ENCODE results near the gene CFAP44. TPM values are rescaled to one million over a fixed set of nuclear protein-coding genes. Genes with fewer than 3 reads are reported as not detected.
"Not testable (repeated sequence)": the region's sequence is repeated elsewhere in the genome, so short reads cannot be mapped to it uniquely, and the experiment has no call there.

CFAP44 gene
- 0.34 TPM for polyA plus RNA-seq

DNA sequence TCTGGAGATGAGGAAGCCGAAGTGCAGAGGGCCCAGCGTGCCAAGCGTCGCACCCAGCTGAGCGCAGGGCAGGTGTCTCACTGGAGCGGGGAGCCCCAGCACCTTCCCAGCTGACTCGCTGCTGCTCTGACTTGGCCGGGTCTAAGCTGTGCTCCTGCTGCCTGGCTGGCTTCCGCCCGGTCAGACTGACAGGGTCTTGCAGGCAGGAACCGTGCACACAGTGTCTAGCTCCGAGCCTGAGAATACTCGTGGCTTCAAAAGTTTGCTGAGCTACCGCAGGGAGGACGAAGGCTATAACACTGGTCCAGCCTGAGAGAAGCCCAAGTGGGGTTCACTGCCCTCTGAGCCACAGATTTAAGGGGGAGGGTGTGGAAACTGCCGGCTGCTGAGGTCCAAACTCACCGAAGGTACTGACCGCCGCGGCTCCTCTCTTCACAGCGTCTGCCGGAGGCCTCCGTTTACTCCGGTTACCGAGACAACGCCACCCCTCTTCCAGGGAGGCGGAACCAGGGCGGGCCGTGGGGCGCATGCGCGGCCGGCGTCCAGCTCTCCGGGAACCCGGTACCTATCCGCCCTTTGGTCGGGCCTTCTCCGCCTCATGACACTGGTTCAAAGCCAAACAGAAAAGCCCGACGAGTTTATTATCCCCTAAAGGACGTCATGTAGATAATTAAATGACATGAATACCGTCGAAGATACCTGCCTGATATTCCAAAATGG lies at the start of gene CFAP44:
Gene CFAP44 (minus strand): TSS at position 443 of the 720 bp plus-strand sequence. CDS start 7,829 bp downstream, outside the sequence.
- no peaks in the 10 kb centered on the region for H3K9me3 Mint-ChIP-seq
- H3K27ac Mint-ChIP-seq, result peak within 1 kb of the TSS in 2 of 3 donors; percentile 11 to 57

DNA sequence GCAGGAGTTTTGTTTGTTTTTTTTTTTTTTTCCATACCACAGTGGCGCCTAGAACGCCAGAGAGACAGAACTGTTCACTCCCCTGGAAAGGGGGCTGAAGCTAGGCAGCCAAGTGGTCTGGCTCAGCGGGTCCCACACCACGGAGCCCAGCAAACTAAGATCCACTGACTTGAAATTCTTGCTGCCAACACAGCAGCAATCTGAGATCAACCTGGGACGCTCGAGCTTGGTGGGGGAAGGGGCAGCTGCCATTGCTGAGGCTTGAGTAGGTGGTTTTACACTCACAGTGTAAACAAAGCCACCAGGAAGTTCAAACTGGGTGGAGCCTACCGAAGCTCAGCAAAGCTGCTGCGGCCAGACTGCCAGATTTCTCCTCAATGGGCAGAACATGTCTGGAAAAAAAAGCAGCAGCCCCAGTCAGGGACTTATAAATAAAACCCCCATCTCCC lies 43.9 kb upstream of the CFAP44 start:
- H3K27me3 Mint-ChIP-seq, result no peaks in the 10 kb centered on the region
- peaks cover 2 to 6% (median 5%) of the 10 kb centered on the region in 3 donors for H3K4me1 Mint-ChIP-seq
- H3K36me3 Mint-ChIP-seq, result peaks cover 6% of the 10 kb centered on the region
- H3K27ac Mint-ChIP-seq, result no peak overlapping the region
- no peaks in the 10 kb centered on the region for H3K9me3 Mint-ChIP-seq
- H3K4me3 Mint-ChIP-seq, result peak overlapping the region in 1 of 4 donors; percentile 51

More for the DNA sequence above, at the start of gene CFAP44:
- Mint-ChIP-seq H3K36me3 (peaks cover 16% of the 10 kb centered on the region), H3K4me3 (peak within 1 kb of the TSS in 2 of 4 donors; percentile 45 to 60), H3K4me1 (peaks cover 0 to 4% (median 0%) of the 10 kb centered on the region in 3 donors), H3K27me3 (no peaks in the 10 kb centered on the region)

DNA sequence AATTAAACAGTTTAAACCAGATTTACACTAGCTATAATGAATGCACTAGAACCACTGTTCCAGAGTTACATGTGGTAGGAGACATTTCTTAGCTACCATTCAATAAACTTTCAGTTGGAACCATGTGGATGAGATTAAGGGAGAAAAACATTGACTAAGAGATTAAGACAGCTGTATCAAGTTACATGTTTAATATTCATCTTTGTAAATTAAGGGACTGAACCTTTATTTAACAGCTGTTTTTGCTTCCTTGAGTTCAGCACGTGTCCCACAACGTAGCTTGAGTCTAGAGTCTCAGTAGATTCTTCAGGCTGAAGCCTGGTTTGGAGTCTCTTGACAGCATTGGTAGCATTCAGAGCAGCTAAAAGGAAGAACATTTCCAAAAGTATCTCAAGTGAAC lies 27.2 kb upstream of the CFAP44 start:
- Mint-ChIP-seq H3K4me1 (peaks cover 12 to 16% (median 13%) of the 10 kb centered on the region in 3 donors), H3K4me3 (peak overlapping the region in 3 of 4 donors; percentile 61 to 76 (median 69)), H3K36me3 (peaks cover 14% of the 10 kb centered on the region), H3K9me3 (peaks cover 0 to 2% (median 0%) of the 10 kb centered on the region in 3 donors), H3K27ac (no peak overlapping the region), H3K27me3 (no peaks in the 10 kb centered on the region)

DNA sequence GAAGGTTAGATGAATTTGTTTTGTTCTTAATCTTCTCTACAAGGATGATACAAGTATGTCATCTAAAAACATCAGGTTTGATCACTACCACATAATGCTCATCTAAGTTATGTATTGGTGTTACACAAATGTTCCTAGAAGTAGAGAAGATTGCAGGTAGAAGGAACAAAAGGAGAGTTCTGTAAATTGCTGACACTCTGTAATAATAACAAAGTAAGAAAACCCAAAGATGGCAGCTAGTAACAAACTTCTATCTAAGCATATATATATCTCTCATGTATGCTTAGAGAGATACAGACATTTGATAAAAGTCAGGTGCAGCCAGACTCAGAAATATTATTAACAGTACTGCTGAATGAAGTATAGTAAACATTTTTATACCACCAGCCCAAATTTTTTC lies 20.2 kb upstream of the CFAP44 start:
- H3K4me1 Mint-ChIP-seq, result no peaks in the 10 kb centered on the region
- peaks cover 0 to 6% (median 0%) of the 10 kb centered on the region in 3 donors for H3K9me3 Mint-ChIP-seq
- H3K36me3 Mint-ChIP-seq, result peaks cover 28% of the 10 kb centered on the region
- no peaks in the 10 kb centered on the region for H3K27me3 Mint-ChIP-seq
- H3K4me3 Mint-ChIP-seq, result no peak overlapping the region
- no peak overlapping the region for H3K27ac Mint-ChIP-seq

- not testable (repeated sequence) for H3K27ac Mint-ChIP-seq, H3K4me1 Mint-ChIP-seq, H3K4me3 Mint-ChIP-seq, H3K27me3 Mint-ChIP-seq, H3K9me3 Mint-ChIP-seq
- peaks cover 25% of the 10 kb centered on the region for H3K36me3 Mint-ChIP-seq
Measured at GRCh38 chr3:113458554-113458953, 17.3 kb upstream of the CFAP44 start.

- Mint-ChIP-seq H3K27me3 (no peaks in the 10 kb centered on the region), H3K4me3 (no peak overlapping the region), H3K4me1 (no peaks in the 10 kb centered on the region), H3K9me3 (no peaks in the 10 kb centered on the region), H3K36me3 (peaks cover 17% of the 10 kb centered on the region), H3K27ac (no peak overlapping the region)
Measured at GRCh38 chr3:113455446-113455845, 14.2 kb upstream of the CFAP44 start.

DNA sequence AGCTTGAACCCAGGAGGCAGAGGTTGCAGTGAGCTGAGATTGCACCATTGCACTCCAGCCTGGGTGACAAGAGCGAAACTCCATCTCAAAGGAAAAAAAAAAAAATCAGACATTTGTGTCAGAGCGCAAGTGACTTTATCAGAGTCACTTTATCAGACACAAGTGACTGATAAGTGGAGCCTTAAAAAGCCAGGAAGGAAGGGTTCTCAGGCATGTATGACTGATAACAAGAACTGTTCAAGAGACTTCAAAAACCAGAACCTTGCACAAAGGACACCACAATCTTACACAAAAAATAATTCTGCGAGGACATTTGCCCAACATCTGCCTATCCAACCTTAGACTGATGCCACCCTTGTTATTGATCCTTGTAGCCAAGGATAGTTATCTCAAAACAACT lies 13.3 kb upstream of the CFAP44 start:
- H3K27me3 Mint-ChIP-seq, result no peaks in the 10 kb centered on the region
- peak overlapping the region in 1 of 3 donors; percentile 76 for H3K27ac Mint-ChIP-seq
- H3K9me3 Mint-ChIP-seq, result no peaks in the 10 kb centered on the region
- peaks cover 11% of the 10 kb centered on the region for H3K36me3 Mint-ChIP-seq
- H3K4me3 Mint-ChIP-seq, result no peak overlapping the region
- H3K4me1 Mint-ChIP-seq, result no peaks in the 10 kb centered on the region

GRCh38 chr3:113454057-113454456 lies 12.8 kb upstream of the CFAP44 start:
- no peak overlapping the region for H3K4me3 Mint-ChIP-seq
- H3K36me3 Mint-ChIP-seq, result peaks cover 8% of the 10 kb centered on the region
- H3K27ac Mint-ChIP-seq, result no peak overlapping the region
- no peaks in the 10 kb centered on the region for H3K4me1 Mint-ChIP-seq
- no peaks in the 10 kb centered on the region for H3K9me3 Mint-ChIP-seq
- no peaks in the 10 kb centered on the region for H3K27me3 Mint-ChIP-seq

- peaks cover 0 to 2% (median 0%) of the 10 kb centered on the region in 3 donors for H3K4me1 Mint-ChIP-seq
- peaks cover 10% of the 10 kb centered on the region for H3K36me3 Mint-ChIP-seq
- no peak overlapping the region for H3K4me3 Mint-ChIP-seq
- no peaks in the 10 kb centered on the region for H3K9me3 Mint-ChIP-seq
- no peak overlapping the region for H3K27ac Mint-ChIP-seq
- no peaks in the 10 kb centered on the region for H3K27me3 Mint-ChIP-seq
Measured at GRCh38 chr3:113450911-113451310, 9.6 kb upstream of the CFAP44 start.

GRCh38 chr3:113439606-113440005 lies 1.7 kb downstream of the CFAP44 start:
- Mint-ChIP-seq H3K4me3 (no peak overlapping the region), H3K9me3 (no peaks in the 10 kb centered on the region), H3K27me3 (no peaks in the 10 kb centered on the region), H3K36me3 (peaks cover 8% of the 10 kb centered on the region), H3K27ac (no peak overlapping the region), H3K4me1 (peaks cover 0 to 4% (median 0%) of the 10 kb centered on the region in 3 donors)

DNA sequence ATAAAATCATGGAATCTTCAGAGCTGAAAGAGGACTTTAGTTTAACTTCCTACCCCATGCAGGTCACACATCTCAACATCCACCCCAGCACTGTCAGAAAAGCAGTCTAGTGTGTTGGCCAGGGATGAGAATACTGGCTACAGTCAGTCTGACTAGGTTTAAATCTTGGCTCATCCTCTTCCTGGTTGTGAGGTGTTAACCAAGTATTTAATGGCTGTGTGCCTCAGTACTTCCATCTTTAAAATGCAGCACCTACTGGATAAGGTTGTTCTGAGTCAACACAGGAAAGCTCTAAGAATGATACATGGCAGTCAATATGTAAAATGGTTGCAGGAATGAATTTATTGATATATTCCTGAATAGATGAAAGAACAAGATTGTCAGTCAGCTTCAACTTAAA lies 3.1 kb downstream of the CFAP44 start:
- Mint-ChIP-seq H3K4me3 (no peak overlapping the region), H3K27ac (no peak overlapping the region), H3K4me1 (peaks cover 0 to 4% (median 0%) of the 10 kb centered on the region in 3 donors), H3K9me3 (no peaks in the 10 kb centered on the region), H3K36me3 (peaks cover 8% of the 10 kb centered on the region), H3K27me3 (no peaks in the 10 kb centered on the region)

DNA sequence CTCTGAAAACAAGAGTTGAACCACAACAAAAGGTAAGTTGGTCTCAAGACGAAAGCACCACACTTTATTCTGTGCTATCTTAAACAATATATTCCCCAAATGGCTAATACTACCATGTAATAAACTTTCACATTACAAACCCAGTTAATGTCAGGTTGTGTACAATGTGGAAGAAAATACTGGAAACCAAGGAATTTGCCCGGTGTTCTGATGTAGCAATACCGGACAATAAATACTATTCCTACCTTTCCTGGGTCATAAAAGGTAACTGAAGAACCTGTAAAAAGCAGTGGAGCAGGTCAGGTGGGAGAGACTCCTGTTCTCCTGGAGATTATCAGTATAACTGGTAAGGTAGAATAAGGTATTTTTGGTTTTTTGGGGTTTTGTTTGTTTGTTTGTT lies 3.9 kb downstream of the CFAP44 start:
- peaks cover 0 to 4% (median 0%) of the 10 kb centered on the region in 3 donors for H3K4me1 Mint-ChIP-seq
- H3K27me3 Mint-ChIP-seq, result no peaks in the 10 kb centered on the region
- H3K27ac Mint-ChIP-seq, result no peak overlapping the region
- H3K9me3 Mint-ChIP-seq, result no peaks in the 10 kb centered on the region
- no peak overlapping the region for H3K4me3 Mint-ChIP-seq
- H3K36me3 Mint-ChIP-seq, result peaks cover 9% of the 10 kb centered on the region

DNA sequence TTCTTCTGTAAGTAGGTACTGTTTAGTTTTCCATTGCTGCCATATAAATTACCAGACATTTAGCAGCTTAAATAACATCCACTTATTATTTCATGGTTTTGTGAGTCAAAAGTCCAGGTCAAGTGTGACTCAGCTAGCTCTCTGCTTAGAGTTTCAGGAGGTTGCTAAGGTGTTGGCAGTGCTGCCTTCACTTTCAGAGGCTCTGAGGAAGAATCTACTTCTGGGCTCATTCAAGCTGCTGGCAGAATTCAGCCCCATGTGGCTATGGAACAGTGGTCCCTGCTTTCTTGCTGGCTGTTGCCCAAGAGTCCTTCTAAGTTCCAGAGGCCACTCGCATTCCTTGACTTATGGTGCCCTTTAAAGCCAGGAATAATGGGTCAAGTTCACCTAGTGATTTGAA lies 4.5 kb downstream of the CFAP44 start:
- no peak overlapping the region for H3K4me3 Mint-ChIP-seq
- H3K27me3 Mint-ChIP-seq, result no peaks in the 10 kb centered on the region
- H3K27ac Mint-ChIP-seq, result no peak overlapping the region
- H3K36me3 Mint-ChIP-seq, result peaks cover 9% of the 10 kb centered on the region
- H3K9me3 Mint-ChIP-seq, result no peaks in the 10 kb centered on the region
- peaks cover 0 to 4% (median 0%) of the 10 kb centered on the region in 3 donors for H3K4me1 Mint-ChIP-seq

DNA sequence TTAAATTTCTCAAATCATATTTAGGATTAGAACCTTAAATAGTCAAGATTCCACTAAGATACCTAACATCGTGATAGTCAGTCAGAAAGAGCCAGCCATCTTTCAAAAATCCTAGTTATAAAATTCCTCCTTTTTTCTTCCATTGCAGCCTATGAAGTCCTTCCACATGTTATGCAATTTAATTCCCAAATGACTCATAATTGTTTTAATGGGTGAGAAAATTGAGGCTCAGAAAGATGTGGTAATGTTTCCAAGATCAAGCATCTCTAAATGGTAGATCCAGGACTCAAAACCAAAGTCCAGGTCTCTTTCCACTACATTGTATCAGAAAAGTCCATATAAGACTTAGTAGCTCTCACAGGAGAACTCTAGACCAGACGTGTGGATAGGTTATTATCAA lies 9.5 kb downstream of the CFAP44 start:
- Mint-ChIP-seq H3K36me3 (peaks cover 1% of the 10 kb centered on the region), H3K27me3 (no peaks in the 10 kb centered on the region), H3K4me1 (no peaks in the 10 kb centered on the region), H3K9me3 (peaks cover 2 to 14% (median 7%) of the 10 kb centered on the region in 3 donors), H3K27ac (no peak overlapping the region), H3K4me3 (no peak overlapping the region)

- no peak overlapping the region for H3K4me3 Mint-ChIP-seq
- no peaks in the 10 kb centered on the region for H3K27me3 Mint-ChIP-seq
- no peak overlapping the region for H3K27ac Mint-ChIP-seq
- peaks cover 11% of the 10 kb centered on the region for H3K36me3 Mint-ChIP-seq
- peaks cover 11 to 29% (median 21%) of the 10 kb centered on the region in 3 donors for H3K9me3 Mint-ChIP-seq
- H3K4me1 Mint-ChIP-seq, result peaks cover 2 to 4% (median 3%) of the 10 kb centered on the region in 3 donors
Measured at GRCh38 chr3:113428581-113428980, 12.7 kb downstream of the CFAP44 start.

- H3K4me1 Mint-ChIP-seq, result peaks cover 14 to 17% (median 16%) of the 10 kb centered on the region in 3 donors
- H3K27ac Mint-ChIP-seq, result peak overlapping the region in 1 of 3 donors; percentile 32
- peaks cover 14 to 29% (median 20%) of the 10 kb centered on the region in 3 donors for H3K9me3 Mint-ChIP-seq
- no peaks in the 10 kb centered on the region for H3K27me3 Mint-ChIP-seq
- peaks cover 17% of the 10 kb centered on the region for H3K36me3 Mint-ChIP-seq
- H3K4me3 Mint-ChIP-seq, result peak overlapping the region in 1 of 4 donors; percentile 59
Measured at GRCh38 chr3:113423699-113424098, 17.6 kb downstream of the CFAP44 start.

Measured in IgD-negative memory B cell (primary cell).